GM19438 (cell line): ENCODE measurements around the gene KCNK2.

Experiments
- ATAC-seq: cut with Tn5 transposase; IDR thresholded peaks from one replicate; pipeline ENCODE4 v1.9.1; 2021; ENCODE audit warnings: low read depth; ENCODE audit not compliant: unreplicated experiment

KCNK2 gene

GRCh38 chr1:215094381-215094780 lies 11.8 kb downstream of the KCNK2 start:
- no peak for ATAC-seq

DNA sequence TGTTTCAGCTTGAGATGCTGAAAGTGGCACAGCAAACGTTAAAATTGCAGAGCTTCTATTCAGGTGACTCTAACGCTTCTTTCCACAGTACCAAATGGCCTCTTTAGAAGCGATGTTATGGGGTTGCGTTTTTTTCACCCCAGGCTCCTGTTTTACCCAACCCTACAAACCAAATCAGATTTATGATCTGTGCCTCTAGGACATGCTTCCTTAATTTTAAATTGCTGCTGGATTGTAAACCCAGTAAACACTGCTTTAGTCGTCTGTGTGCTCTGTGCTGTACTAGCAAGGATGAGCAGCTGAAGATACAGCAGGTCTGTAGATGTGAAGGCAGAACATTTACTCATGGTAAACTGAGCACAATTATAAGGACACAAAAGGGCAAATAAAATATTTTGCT lies 13.0 kb downstream of the KCNK2 start:
- ATAC-seq = no peak

GRCh38 chr1:215101511-215101910 lies 19.0 kb downstream of the KCNK2 start:
- no peak for ATAC-seq

DNA sequence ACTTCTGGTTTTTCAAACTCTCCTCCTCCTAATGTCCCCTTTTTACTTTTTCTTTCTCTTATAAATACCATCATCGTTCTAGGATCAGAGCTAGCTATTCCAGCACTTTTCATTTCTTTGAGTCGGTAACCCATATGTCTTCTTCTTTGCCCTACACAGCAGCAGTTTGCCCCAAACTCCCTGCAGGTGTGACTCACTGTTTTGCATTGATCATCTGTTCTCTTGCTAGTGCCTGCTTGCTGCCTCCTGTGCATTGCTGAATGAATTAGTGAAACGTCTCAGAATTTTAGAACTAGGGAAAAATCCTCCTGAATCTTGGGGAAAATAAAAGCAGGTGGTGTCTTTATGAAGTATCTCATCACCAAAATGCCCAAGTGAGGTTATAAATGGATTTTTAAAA lies 21.7 kb downstream of the KCNK2 start:
- ATAC-seq = no peak

DNA sequence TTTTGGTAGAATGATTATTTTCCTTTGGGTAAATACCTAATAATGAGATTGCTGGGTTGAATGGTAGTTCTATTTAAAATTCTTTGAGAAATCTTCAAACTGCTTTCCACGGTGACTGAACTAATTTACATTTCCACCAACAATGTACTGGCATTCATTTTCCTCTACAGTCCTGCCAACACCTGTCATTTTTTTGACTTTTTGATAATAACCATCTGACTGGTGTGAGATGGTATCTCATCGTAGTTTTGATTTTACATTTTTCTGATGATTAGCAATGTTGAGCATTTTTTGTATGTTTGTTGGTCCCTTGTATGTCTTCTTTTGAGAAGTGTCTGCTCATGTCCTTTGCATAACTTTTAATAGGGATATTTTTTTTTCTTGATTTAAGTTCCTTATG lies 23.5 kb downstream of the KCNK2 start:
- ATAC-seq = no peak

- no peak for ATAC-seq
Measured at GRCh38 chr1:215109171-215109570, 26.6 kb downstream of the KCNK2 start.

- ATAC-seq = no peak
Measured at GRCh38 chr1:215111916-215112315, 29.4 kb downstream of the KCNK2 start.

GRCh38 chr1:215113776-215114153 lies 31.2 kb downstream of the KCNK2 start:
- ATAC-seq = no peak

DNA sequence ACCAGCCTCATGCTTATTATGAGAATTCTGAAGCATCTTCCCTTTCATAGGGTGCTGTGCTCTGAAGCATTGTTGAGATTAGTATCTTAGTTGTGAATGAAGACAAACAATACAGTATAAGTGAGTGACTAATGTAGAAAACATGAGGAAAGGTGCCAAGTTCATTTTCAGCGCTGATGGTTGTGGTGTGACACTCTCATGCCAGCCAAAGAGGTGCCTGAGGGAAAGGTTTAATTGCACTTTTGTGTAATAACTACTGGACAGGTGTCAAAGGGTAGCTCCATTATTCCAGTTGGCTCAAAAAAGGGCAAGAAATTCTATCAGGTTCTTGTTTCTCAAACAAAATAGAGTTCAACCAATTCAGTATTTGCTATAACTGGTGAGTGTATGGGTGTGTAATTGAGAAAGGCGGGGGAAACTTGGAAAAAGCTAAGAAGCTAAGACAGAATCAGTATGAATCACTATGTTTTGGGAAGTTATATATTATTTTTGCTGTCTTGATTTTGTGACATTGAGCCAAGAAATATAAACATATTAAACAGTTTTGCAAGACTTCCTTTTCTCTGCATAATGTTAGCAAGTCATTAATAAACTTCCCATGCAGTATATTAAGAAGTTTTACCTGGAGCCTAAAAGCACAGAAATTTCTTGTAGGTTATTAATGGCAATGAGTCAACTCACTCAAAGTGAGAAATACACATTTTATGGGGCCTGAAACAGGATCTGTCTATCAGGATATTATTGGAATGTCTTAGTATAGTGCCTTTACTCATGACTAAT lies 31.8 kb downstream of the KCNK2 start:
- no peak for ATAC-seq

DNA sequence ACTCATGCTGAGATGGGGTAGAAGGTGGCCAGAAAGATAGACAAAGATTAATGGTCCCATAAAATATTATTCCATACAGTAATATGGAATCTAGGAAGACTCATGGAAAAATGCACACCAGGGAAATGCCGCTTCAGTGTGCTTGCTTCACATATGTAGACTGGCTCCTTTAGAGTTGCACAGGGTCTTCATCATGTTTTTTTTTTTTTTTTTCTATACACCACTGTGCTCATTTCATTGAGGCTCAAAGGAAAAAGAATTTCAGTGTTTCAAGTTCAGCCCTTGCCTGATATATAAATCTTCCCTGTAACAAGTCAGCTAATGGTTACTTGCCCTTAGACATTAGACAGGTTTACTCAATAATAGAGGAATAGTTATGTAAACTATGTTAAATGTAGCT lies 33.2 kb downstream of the KCNK2 start:
- ATAC-seq = no peak

DNA sequence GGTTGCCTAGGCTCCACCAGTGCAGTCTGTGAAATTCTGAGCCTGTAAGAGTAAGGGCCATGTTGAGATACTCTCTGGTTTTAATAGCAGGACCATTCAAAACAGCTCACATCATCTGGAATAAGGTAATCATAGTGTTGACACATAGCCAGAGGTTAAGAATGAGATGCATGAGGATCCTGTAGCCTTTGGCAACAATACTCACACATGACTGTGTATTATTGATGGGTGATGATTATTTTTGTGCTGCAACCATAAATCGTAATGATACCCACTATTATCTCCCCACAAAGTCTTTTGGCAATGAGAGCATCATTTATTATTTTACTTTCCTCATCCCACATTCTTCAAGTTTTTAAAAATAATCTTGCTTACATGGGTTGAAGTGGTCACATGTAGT lies 35.5 kb downstream of the KCNK2 start:
- ATAC-seq = no peak

- no peak for ATAC-seq
Measured at GRCh38 chr1:215119056-215119455, 36.5 kb downstream of the KCNK2 start.

- no peak for ATAC-seq
Measured at GRCh38 chr1:215119719-215120365, 37.3 kb downstream of the KCNK2 start.

DNA sequence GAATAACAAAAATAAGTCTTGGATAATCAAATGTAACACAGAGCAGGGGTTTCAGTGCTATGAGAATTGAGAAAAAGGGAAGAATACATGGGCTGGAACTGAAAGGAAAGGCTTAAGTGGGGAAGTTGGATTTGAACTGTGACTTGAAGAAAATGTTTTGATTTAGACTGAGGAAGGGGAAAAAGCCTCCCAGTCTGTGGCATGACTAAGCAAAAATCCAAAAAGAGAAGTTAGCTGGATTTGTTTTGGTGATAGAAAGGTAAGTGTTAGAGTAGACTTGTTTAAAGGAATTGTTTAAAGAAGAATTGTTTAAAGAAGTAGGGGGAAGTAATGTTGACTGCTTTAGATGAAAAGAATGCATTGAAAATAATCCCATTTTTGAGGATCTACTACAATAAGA lies 46.0 kb downstream of the KCNK2 start:
- no peak for ATAC-seq

DNA sequence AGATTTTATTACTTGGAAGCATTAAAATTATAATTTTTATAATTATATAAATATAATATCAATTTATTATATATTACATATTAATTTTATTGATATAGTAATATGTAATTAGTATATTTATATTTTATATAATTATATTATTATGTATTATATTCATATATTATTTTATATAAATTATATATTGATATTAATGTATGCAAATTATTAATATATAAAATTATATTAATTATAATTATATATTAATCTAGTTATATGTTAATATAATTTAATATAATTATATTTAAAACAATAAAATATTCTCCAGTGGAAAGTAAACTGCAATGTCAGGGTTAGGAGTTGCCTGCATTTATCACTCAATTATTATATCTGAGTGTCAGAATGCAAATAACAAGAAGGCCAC lies 48.8 kb downstream of the KCNK2 start:
- ATAC-seq = no peak

DNA sequence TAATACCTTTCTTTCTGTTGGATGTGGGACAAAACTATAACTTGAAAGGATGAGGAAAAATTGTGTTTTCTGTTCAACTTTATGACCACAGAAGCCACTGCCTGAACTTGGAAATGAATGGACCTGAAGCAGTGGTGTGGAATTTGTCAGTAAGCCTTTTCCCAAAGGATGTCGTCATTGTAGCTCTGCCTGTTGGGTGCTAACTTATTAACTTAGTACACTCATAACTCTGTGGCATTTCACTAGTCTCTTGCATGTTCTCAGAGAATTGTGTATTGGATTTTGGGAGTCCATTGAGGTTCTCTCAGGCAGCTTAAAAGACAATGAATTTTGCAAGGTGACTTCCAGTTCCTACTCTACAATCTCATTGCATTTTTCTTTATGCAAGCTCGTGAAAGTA lies 49.6 kb downstream of the KCNK2 start:
- ATAC-seq = no peak

DNA sequence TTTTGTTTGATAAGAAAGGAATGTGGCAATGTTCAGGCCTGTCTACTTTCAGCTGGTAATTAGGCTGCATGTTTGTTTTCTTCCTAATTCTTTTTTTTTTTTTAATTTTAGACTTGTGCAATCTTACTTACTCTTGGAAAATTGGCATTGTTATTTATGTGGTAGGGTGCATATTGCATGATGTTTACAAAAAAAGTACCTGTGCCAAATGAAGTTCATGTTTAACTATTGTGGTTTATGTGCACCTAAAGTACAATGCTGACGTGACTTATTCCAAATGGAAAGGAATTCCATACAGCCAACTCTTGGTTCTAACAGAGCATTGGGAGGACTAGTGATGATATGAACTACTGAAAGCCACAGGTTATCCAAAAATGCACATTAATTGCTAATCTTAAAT lies 51.0 kb downstream of the KCNK2 start:
- ATAC-seq = no peak

- no peak for ATAC-seq
Measured at GRCh38 chr1:215137985-215138384, 55.4 kb downstream of the KCNK2 start.

- no peak for ATAC-seq
Measured at GRCh38 chr1:215140135-215140534, 57.6 kb downstream of the KCNK2 start.

DNA sequence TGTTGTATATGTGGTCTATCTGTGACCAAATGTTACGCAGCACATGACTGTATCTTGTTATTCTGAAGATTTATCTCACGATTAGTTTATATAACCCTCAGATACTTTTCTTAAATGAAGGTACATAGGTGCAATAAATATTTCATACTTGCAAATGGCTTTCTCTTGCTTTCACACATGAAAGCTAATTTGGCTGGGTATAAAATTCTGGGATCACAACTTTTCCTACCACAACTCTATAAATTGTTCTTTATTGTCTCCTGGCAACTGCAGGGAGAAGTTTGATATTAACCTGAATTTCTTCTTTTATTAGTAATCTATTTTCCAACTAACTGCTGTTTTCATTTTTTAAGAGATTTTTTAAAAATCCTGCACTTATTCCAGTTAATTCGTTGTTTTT lies 58.9 kb downstream of the KCNK2 start:
- no peak for ATAC-seq

DNA sequence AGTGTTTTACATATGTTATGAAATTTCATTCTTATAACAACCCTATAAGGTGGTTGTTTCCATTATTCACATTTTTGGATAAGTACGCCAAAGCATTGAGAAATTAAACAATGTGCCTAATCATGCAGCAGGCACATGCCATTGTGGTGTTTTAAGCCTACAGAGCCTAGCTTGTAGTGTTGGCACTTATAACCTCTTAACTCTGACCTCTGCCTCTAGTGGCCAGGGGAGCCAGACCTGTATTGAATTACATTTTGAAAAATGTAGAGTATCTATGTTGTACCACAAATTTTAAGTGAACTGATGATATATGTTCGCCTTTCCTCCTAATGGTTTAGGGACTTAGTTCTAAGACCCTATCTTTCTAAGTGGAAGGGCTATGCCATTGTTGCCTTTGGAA lies 61.0 kb downstream of the KCNK2 start:
- no peak for ATAC-seq

DNA sequence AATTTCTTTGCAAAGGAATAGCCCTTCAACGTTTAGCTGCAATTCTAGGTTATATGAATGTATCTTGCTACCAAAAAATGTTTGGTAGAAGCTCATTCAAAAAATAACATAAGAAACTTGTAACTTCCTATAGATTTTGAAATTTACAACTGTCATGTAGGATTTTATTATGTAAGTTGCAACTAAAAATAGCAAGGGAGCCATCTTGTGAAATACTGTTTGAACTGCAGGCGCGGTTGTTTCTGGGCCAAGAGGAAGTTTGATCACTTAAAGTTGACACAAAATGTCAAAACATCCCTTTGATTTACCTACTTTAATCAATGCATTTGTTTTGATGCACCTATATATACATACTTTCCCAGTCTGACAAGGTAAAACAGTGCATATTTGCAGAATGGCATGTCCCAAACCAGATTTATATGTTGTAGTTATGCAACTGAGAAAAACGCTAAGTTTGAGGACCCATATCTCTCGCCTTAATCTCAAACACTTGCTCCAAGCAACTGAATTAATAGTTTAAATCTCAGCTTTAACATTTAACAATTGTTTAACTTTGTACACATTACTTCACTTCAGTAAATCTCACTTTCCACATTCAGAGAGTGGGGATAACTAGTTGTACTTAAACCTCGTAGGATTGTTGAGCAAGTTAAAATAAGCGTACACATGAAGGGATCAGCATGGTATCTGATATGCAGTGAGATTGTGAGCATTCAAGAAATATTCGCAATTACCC lies 63.9 kb downstream of the KCNK2 start:
- ATAC-seq = no peak
